WTC11 (cell line): Measurements from ENCODE around the gene COX5A. TPM values are rescaled to one million over a fixed set of nuclear protein-coding genes. Genes with fewer than 3 reads are reported as not detected.
A peak's percentile ranks its signal among the peaks of the same experiment; 100 is the strongest.

Source experiments
- AFF4 ChIP-seq: sonication (generic); formaldehyde crosslinking; IDR thresholded peaks from 2 replicates; pipeline ENCODE4 v1.8.1; 2023; ENCODE audit warnings: mild to moderate bottlenecking, missing genetic modification reagents, borderline replicate concordance
- ATF2 ChIP-seq: sonication (generic); formaldehyde crosslinking; IDR thresholded peaks from 2 replicates; pipeline ENCODE4 v1.8.1; 2022; ENCODE audit warnings: low read depth, missing genetic modification reagents, borderline replicate concordance
- CDX4 ChIP-seq: fragments of 250-450 bp; sonication (Bioruptor Pico); IDR thresholded peaks from 2 replicates; pipeline ENCODE4 v1.9.0; 2021; ENCODE audit warnings: moderate library complexity, mild to moderate bottlenecking, inconsistent platforms, borderline replicate concordance
- JAZF1 ChIP-seq: fragments of 250-450 bp; sonication (Bioruptor Pico); IDR thresholded peaks from 2 replicates; pipeline ENCODE4 v1.9.0; 2021; ENCODE audit warnings: moderate library complexity, mild to moderate bottlenecking, inconsistent platforms
- JUN ChIP-seq: sonication (generic); formaldehyde crosslinking; IDR thresholded peaks from 2 replicates; pipeline ENCODE4 v1.8.0; 2023; ENCODE audit warnings: mild to moderate bottlenecking, missing genetic modification reagents
- MYBL2 ChIP-seq: sonication (generic); formaldehyde crosslinking; IDR thresholded peaks from 2 replicates; pipeline ENCODE4 v1.8.1; 2023; ENCODE audit warnings: mild to moderate bottlenecking, moderate library complexity, missing genetic modification reagents
- NFATC4 ChIP-seq: fragments of 250-450 bp; sonication (Bioruptor Pico); IDR thresholded peaks from 2 replicates; pipeline ENCODE4 v1.9.0; 2021; ENCODE audit warnings: mild to moderate bottlenecking
- PRRX2 ChIP-seq: fragments of 250-450 bp; sonication (Bioruptor Pico); IDR thresholded peaks from 2 replicates; pipeline ENCODE4 v1.8.0; 2021; ENCODE audit warnings: mild to moderate bottlenecking
- RELA ChIP-seq: sonication (generic); formaldehyde crosslinking; IDR thresholded peaks from 2 replicates; pipeline ENCODE4 v1.8.1; 2022; ENCODE audit warnings: missing genetic modification reagents, mild to moderate bottlenecking, borderline replicate concordance
- ZBTB21 ChIP-seq: sonication (generic); formaldehyde crosslinking; IDR thresholded peaks from 2 replicates; pipeline ENCODE4 v1.8.1; 2023; ENCODE audit warnings: mild to moderate bottlenecking, missing genetic modification reagents, borderline replicate concordance
- ZNF232 ChIP-seq: sonication (generic); formaldehyde crosslinking; IDR thresholded peaks from 2 replicates; pipeline ENCODE4 v1.8.0; 2022; ENCODE audit warnings: mild to moderate bottlenecking, missing genetic modification reagents
- ZNF512 ChIP-seq: sonication (generic); formaldehyde crosslinking; IDR thresholded peaks from 2 replicates; pipeline ENCODE4 v1.8.1; 2022; ENCODE audit warnings: missing genetic modification reagents, borderline replicate concordance
- total RNA-seq: library from RNA; stranded (reverse); gene quantifications from 3 replicates; pipeline ENCODE4 v1.2.3, GENCODE V29; 2021
- TF ChIP-seq, protein P1 (sequence below): sonication (generic); formaldehyde crosslinking; IDR thresholded peaks from 2 replicates; pipeline ENCODE4 v1.8.0; 2023; ENCODE audit warnings: mild to moderate bottlenecking, missing genetic modification reagents
- TF ChIP-seq, protein P2 (sequence below): sonication (generic); formaldehyde crosslinking; conservative IDR thresholded peaks from 2 replicates; pipeline ENCODE4 v1.8.1; 2023; ENCODE audit warnings: mild to moderate bottlenecking, low read depth, missing genetic modification reagents, moderate library complexity
- TF ChIP-seq, protein P3 (sequence below): fragments of 250-450 bp; sonication (Bioruptor Pico); IDR thresholded peaks from 2 replicates; pipeline ENCODE4 v1.9.0; 2021; ENCODE audit warnings: mild to moderate bottlenecking
- TF ChIP-seq, protein P4 (sequence below): sonication (generic); formaldehyde crosslinking; IDR thresholded peaks from 2 replicates; pipeline ENCODE4 v1.8.0; 2023; ENCODE audit warnings: missing genetic modification reagents, mild to moderate bottlenecking, borderline replicate concordance

The COX5A gene
- total RNA-seq, 1 experiment from 2014 or later: 354 TPM

- TF ChIP-seq CDX4 (no peak), ZNF232 (CRISPR knock-in tag) (0 out of 2 replicates have a peak, but pooled peaks have one; percentile 54), AFF4 (CRISPR knock-in tag) (no peak), JAZF1 (CRISPR knock-in tag) (no peak), ZBTB21 (CRISPR knock-in tag) (no peak), RELA (CRISPR knock-in tag) (no peak; the same call in 1 of the 2 replicates), MYBL2 (CRISPR knock-in tag) (no peak), ATF2 (CRISPR knock-in tag) (no peak), NFATC4 (CRISPR knock-in tag) (no peak), PRRX2 (no peak), JUN (CRISPR knock-in tag) (peak; percentile 88), ZNF512 (peak; percentile 52; the same call in 1 of the 2 replicates)
- TF ChIP-seq, protein P1, sequence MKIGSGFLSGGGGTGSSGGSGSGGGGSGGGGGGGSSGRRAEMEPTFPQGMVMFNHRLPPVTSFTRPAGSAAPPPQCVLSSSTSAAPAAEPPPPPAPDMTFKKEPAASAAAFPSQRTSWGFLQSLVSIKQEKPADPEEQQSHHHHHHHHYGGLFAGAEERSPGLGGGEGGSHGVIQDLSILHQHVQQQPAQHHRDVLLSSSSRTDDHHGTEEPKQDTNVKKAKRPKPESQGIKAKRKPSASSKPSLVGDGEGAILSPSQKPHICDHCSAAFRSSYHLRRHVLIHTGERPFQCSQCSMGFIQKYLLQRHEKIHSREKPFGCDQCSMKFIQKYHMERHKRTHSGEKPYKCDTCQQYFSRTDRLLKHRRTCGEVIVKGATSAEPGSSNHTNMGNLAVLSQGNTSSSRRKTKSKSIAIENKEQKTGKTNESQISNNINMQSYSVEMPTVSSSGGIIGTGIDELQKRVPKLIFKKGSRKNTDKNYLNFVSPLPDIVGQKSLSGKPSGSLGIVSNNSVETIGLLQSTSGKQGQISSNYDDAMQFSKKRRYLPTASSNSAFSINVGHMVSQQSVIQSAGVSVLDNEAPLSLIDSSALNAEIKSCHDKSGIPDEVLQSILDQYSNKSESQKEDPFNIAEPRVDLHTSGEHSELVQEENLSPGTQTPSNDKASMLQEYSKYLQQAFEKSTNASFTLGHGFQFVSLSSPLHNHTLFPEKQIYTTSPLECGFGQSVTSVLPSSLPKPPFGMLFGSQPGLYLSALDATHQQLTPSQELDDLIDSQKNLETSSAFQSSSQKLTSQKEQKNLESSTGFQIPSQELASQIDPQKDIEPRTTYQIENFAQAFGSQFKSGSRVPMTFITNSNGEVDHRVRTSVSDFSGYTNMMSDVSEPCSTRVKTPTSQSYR (CRISPR knock-in tag): no peak
- TF ChIP-seq, protein P2, sequence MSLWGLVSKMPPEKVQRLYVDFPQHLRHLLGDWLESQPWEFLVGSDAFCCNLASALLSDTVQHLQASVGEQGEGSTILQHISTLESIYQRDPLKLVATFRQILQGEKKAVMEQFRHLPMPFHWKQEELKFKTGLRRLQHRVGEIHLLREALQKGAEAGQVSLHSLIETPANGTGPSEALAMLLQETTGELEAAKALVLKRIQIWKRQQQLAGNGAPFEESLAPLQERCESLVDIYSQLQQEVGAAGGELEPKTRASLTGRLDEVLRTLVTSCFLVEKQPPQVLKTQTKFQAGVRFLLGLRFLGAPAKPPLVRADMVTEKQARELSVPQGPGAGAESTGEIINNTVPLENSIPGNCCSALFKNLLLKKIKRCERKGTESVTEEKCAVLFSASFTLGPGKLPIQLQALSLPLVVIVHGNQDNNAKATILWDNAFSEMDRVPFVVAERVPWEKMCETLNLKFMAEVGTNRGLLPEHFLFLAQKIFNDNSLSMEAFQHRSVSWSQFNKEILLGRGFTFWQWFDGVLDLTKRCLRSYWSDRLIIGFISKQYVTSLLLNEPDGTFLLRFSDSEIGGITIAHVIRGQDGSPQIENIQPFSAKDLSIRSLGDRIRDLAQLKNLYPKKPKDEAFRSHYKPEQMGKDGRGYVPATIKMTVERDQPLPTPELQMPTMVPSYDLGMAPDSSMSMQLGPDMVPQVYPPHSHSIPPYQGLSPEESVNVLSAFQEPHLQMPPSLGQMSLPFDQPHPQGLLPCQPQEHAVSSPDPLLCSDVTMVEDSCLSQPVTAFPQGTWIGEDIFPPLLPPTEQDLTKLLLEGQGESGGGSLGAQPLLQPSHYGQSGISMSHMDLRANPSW: no peak
- TF ChIP-seq, protein P3, sequence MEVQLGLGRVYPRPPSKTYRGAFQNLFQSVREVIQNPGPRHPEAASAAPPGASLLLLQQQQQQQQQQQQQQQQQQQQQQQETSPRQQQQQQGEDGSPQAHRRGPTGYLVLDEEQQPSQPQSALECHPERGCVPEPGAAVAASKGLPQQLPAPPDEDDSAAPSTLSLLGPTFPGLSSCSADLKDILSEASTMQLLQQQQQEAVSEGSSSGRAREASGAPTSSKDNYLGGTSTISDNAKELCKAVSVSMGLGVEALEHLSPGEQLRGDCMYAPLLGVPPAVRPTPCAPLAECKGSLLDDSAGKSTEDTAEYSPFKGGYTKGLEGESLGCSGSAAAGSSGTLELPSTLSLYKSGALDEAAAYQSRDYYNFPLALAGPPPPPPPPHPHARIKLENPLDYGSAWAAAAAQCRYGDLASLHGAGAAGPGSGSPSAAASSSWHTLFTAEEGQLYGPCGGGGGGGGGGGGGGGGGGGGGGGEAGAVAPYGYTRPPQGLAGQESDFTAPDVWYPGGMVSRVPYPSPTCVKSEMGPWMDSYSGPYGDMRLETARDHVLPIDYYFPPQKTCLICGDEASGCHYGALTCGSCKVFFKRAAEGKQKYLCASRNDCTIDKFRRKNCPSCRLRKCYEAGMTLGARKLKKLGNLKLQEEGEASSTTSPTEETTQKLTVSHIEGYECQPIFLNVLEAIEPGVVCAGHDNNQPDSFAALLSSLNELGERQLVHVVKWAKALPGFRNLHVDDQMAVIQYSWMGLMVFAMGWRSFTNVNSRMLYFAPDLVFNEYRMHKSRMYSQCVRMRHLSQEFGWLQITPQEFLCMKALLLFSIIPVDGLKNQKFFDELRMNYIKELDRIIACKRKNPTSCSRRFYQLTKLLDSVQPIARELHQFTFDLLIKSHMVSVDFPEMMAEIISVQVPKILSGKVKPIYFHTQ (CRISPR knock-in tag): no peak
- TF ChIP-seq, protein P4, sequence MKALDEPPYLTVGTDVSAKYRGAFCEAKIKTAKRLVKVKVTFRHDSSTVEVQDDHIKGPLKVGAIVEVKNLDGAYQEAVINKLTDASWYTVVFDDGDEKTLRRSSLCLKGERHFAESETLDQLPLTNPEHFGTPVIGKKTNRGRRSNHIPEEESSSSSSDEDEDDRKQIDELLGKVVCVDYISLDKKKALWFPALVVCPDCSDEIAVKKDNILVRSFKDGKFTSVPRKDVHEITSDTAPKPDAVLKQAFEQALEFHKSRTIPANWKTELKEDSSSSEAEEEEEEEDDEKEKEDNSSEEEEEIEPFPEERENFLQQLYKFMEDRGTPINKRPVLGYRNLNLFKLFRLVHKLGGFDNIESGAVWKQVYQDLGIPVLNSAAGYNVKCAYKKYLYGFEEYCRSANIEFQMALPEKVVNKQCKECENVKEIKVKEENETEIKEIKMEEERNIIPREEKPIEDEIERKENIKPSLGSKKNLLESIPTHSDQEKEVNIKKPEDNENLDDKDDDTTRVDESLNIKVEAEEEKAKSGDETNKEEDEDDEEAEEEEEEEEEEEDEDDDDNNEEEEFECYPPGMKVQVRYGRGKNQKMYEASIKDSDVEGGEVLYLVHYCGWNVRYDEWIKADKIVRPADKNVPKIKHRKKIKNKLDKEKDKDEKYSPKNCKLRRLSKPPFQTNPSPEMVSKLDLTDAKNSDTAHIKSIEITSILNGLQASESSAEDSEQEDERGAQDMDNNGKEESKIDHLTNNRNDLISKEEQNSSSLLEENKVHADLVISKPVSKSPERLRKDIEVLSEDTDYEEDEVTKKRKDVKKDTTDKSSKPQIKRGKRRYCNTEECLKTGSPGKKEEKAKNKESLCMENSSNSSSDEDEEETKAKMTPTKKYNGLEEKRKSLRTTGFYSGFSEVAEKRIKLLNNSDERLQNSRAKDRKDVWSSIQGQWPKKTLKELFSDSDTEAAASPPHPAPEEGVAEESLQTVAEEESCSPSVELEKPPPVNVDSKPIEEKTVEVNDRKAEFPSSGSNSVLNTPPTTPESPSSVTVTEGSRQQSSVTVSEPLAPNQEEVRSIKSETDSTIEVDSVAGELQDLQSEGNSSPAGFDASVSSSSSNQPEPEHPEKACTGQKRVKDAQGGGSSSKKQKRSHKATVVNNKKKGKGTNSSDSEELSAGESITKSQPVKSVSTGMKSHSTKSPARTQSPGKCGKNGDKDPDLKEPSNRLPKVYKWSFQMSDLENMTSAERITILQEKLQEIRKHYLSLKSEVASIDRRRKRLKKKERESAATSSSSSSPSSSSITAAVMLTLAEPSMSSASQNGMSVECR (CRISPR knock-in tag): peak; percentile 77
These were observed at the start of gene COX5A (continued) for GRCh38 chr15:74937590-74938371.
